Upper lobe of left lung (tissue), 6 donors: ENCODE results near the gene ABCC4. TPM values are rescaled to one million over a fixed set of nuclear protein-coding genes. Genes with fewer than 3 reads are reported as not detected.

Experiments
- ATAC-seq, 2 donors: fragments of 200-7000 bp; cut with Tn5 transposase; one replicate each; pipeline ENCODE4 v1.9.1; 2022; ENCODE audit warnings: mild to moderate bottlenecking in 2 of 2, moderate library complexity in 2 of 2; ENCODE audit not compliant: low FRiP score in 2 of 2
- DNase-seq, 2 donors: peaks; one replicate each; pipeline ENCODE4 v3.0.0-alpha.2; 2019 to 2020
- H3K27ac ChIP-seq, 4 donors: fragments of 200-600 bp; sonication (generic); one replicate each; pipeline ENCODE4 v1.5.1; 2016 to 2019
- H3K27me3 ChIP-seq, 4 donors: fragments of 200-600 bp; sonication (generic); one replicate each; pipeline ENCODE4 v1.5.1; 2017 to 2019
- H3K36me3 ChIP-seq, 4 donors: fragments of 200-600 bp; sonication (generic); one replicate each; pipeline ENCODE4 v1.5.1; 2016 to 2019
- H3K4me1 ChIP-seq, 4 donors: fragments of 200-600 bp; sonication (generic); one replicate each; pipeline ENCODE4 v1.5.1; 2018 to 2019
- H3K4me3 ChIP-seq, 4 donors: fragments of 200-600 bp; sonication (generic); one replicate each; pipeline ENCODE4 v1.5.1; 2017 to 2019; ENCODE audit warnings: mild to moderate bottlenecking in 2 of 4, moderate library complexity in 1 of 4
- H3K9me3 ChIP-seq, 4 donors: fragments of 200-600 bp; sonication (generic); one replicate each; pipeline ENCODE4 v1.5.1; 2018 to 2019
- EP300 ChIP-seq, 4 donors: sonication (generic); formaldehyde crosslinking; IDR thresholded peaks; one replicate each; pipeline ENCODE4 v1.5.1; 2017; ENCODE audit warnings: antibody characterized with exemption in 4 of 4, control low read depth in 2 of 4
- POLR2A ChIP-seq, 4 donors: fragments of 450-650 bp; IDR thresholded peaks; one replicate each; pipeline ENCODE4 v1.5.1; 2016 to 2017; ENCODE audit warnings: antibody characterized with exemption in 4 of 4, mild to moderate bottlenecking in 2 of 4
- POLR2AphosphoS5 ChIP-seq, 2 donors: sonication (generic); formaldehyde crosslinking; IDR thresholded peaks; one replicate each; pipeline ENCODE4 v1.5.1; 2017; ENCODE audit warnings: antibody characterized with exemption in 2 of 2
- WGBS, 2 donors: methylation state at CpG; one replicate each; pipeline ENCODE4 v1.1.5; 2017 to 2018; 5-methylcytosine and 5-hydroxymethylcytosine counted together
- total RNA-seq, 6 donors: library from RNA; depleted of rRNA in 4 of 6; stranded (reverse); fragments of >200 nt in 4 of 6; gene quantifications; one replicate each; pipeline versions ENCODE4 v1.1.0 to v1.2.1, GENCODE V29; 2016 to 2021
- TF ChIP-seq, protein P1 (sequence below), 6 experiments: fragments of 450-650 bp in 4 of 6; fragments of 200-600 bp in 2 of 6; sonication (generic) in 2 of 6; IDR thresholded peaks; one replicate each; pipeline ENCODE4 v1.5.1; 2016 to 2019; ENCODE audit warnings: antibody characterized with exemption in 6 of 6
- donor health status: DM: no; HTN: no; CAD: no; lungs with moderate emphysema.
- donor health status: DM: no; HTN: yes; CAD: no; lungs with severe emphysema.

ABCC4 gene
- total RNA-seq, 6 donors from 2014 or later: 17.0 to 78.6 (median 31.9) TPM

DNA sequence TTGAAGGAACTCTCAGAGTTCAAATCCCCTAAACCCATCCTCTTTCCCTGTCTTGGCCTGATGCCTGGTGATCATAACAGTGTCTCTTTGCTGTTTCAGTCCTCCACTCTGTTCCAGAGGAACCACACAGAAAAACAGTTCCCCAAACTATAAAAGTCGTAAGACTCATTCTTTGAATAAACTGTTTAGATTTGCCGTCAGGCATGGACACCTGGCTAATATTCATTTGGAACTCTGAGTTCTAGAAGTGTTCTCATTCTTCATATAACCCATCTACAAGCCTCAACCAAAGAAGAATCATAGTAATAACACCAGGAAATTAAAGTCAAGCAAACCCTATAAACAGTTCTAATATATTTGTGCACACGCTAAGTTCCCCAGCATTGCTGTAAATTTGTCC, 37.7 kb upstream of the ABCC4 start:
- Histone ChIP-seq H3K9me3 (no peaks in the 10 kb centered on the region), H3K4me3 (no peak overlapping the region), H3K27ac (no peak overlapping the region), H3K27me3 (no peaks in the 10 kb centered on the region), H3K36me3 (no peaks in the 10 kb centered on the region), H3K4me1 (no peaks in the 10 kb centered on the region)
- no peak for TF ChIP-seq POLR2AphosphoS5 (IDR thresholded peaks at IDR 0.05)
- no peak for TF ChIP-seq POLR2A (IDR thresholded peaks at IDR 0.05)
- TF ChIP-seq, protein P1, sequence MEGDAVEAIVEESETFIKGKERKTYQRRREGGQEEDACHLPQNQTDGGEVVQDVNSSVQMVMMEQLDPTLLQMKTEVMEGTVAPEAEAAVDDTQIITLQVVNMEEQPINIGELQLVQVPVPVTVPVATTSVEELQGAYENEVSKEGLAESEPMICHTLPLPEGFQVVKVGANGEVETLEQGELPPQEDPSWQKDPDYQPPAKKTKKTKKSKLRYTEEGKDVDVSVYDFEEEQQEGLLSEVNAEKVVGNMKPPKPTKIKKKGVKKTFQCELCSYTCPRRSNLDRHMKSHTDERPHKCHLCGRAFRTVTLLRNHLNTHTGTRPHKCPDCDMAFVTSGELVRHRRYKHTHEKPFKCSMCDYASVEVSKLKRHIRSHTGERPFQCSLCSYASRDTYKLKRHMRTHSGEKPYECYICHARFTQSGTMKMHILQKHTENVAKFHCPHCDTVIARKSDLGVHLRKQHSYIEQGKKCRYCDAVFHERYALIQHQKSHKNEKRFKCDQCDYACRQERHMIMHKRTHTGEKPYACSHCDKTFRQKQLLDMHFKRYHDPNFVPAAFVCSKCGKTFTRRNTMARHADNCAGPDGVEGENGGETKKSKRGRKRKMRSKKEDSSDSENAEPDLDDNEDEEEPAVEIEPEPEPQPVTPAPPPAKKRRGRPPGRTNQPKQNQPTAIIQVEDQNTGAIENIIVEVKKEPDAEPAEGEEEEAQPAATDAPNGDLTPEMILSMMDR (IDR thresholded peaks at IDR 0.05): no peak
- TF ChIP-seq EP300 (IDR thresholded peaks at IDR 0.05): no peak
- WGBS, 2 donors: 90 to 96% methylated on average over 3 of the region's 3 CpGs
- DNase-seq: no peak
- no peak for ATAC-seq

DNA sequence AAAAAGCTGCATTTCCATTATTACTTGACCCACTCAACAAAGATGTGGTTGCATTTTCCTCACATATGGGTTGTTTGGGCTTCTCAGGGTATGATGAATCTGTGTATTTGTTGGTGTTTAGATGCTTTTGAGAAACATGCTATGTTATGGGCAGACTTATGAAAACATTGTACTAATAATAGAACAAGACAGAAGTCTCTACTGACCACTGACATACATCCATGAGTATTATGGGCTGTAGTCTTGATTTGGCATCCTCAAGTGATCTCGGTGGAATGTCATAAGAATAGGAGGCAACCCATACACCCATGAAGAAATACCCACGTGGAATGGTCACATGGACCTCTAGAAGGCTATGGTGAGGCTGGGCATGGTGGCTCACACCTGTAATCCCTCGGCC, 36.3 kb upstream of the ABCC4 start:
- no peaks in the 10 kb centered on the region for H3K4me1 ChIP-seq

DNA sequence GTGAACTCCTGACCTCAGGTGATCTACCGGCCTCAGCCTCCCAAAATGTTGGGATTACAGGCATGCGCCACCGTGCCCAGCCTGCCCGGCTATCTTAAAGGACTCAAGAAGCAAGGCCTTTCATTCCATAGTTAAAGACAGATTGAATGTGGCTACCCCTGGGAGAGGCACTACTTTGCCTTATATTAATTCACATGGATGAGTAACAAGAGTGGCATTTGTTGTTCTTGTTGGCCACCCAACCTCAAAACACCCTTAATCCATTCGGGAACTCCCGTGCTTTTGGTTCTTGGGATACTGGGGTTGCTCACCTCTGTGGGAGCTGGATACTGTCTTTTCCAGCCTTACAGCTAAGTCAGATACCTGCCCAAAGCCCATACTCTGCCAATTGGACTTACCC, 34.4 kb upstream of the ABCC4 start:
- no peak overlapping the region for H3K4me3 ChIP-seq
- DNase-seq (no peak), ATAC-seq (no peak)
- no peaks in the 10 kb centered on the region for H3K9me3 ChIP-seq
- TF ChIP-seq POLR2A (IDR thresholded peaks at IDR 0.05) (no peak), EP300 (IDR thresholded peaks at IDR 0.05) (no peak), POLR2AphosphoS5 (IDR thresholded peaks at IDR 0.05) (no peak)
- TF ChIP-seq, protein P1 (IDR thresholded peaks at IDR 0.05): no peak
- H3K4me1 ChIP-seq: no peaks in the 10 kb centered on the region
- H3K27me3 ChIP-seq: no peaks in the 10 kb centered on the region
- no peak overlapping the region for H3K27ac ChIP-seq
- 81 to 98% methylated on average over 5 to 6 of the region's 6 CpGs for WGBS, 2 donors
- H3K36me3 ChIP-seq: no peaks in the 10 kb centered on the region

More for the DNA sequence above, 36.3 kb upstream of the ABCC4 start:
- ATAC-seq (no peak), DNase-seq (no peak)
- Histone ChIP-seq H3K4me3 (no peak overlapping the region), H3K36me3 (no peaks in the 10 kb centered on the region), H3K27me3 (no peaks in the 10 kb centered on the region), H3K27ac (no peak overlapping the region), H3K9me3 (no peaks in the 10 kb centered on the region)
- TF ChIP-seq, protein P1 (IDR thresholded peaks at IDR 0.05): no peak
- TF ChIP-seq POLR2A (IDR thresholded peaks at IDR 0.05): no peak
- no peak for TF ChIP-seq EP300 (IDR thresholded peaks at IDR 0.05)
- no peak for TF ChIP-seq POLR2AphosphoS5 (IDR thresholded peaks at IDR 0.05)
- 83 to 91% methylated on average over 3 of the region's 3 CpGs for WGBS, 2 donors

DNA sequence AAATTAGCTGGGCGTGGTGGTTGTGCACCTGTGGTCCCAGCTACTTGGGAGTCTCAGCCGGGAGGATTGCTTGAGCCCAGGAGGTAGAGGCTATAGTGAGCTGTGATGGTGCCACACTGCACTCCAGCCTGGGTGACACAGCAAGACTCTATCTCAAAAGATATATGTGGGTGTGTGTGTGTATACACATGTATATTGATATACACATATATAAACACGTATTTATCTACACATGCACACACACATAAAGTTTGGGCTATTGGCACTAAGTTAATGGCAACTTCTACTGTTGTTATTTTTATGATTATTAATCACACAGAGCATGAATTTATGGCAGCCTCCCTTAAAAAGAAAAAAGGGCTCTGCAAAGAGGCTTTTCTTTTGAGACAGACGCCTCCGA, 27.1 kb upstream of the ABCC4 start:
- H3K36me3 ChIP-seq: no peaks in the 10 kb centered on the region

DNA sequence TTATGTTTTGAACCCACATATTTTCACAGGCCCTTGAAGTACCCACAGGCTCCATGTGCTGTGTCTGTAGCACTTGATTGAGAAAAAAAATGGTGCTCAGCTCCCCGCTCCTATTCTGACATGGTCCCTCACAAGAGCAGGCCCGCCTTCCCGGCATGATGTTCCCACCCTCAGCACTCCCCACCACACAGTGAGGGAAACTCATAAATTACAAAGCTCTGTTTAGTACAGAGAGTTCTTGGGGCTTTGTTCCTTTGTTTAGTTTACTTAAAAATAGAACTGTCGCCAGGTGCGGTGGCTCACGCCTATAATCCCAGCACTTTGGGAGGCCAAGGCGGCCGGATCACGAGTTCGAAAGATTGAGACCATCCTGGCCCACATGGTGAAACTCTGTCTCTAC, 25.9 kb upstream of the ABCC4 start:
- no peak for TF ChIP-seq EP300 (IDR thresholded peaks at IDR 0.05)

More for the DNA sequence above, 27.1 kb upstream of the ABCC4 start:
- H3K9me3 ChIP-seq: no peaks in the 10 kb centered on the region
- no peak overlapping the region for H3K4me3 ChIP-seq
- H3K4me1 ChIP-seq: peaks cover 0 to 4% (median 0%) of the 10 kb centered on the region in 4 donors
- no peak overlapping the region for H3K27ac ChIP-seq
- no peaks in the 10 kb centered on the region for H3K27me3 ChIP-seq
- TF ChIP-seq, protein P1 (IDR thresholded peaks at IDR 0.05): no peak
- no peak for TF ChIP-seq EP300 (IDR thresholded peaks at IDR 0.05)
- no peak for TF ChIP-seq POLR2AphosphoS5 (IDR thresholded peaks at IDR 0.05)
- no peak for TF ChIP-seq POLR2A (IDR thresholded peaks at IDR 0.05)
- WGBS, 2 donors: 89 to 94% methylated on average over 5 of the region's 5 CpGs
- no peak for ATAC-seq
- no peak for DNase-seq

More for the DNA sequence above, 25.9 kb upstream of the ABCC4 start:
- Histone ChIP-seq H3K4me3 (no peak overlapping the region), H3K27ac (no peak overlapping the region), H3K9me3 (no peaks in the 10 kb centered on the region), H3K36me3 (no peaks in the 10 kb centered on the region), H3K27me3 (no peaks in the 10 kb centered on the region), H3K4me1 (peaks cover 0 to 4% (median 0%) of the 10 kb centered on the region in 4 donors)
- DNase-seq: no peak
- 89 to 93% methylated on average over 10 of the region's 10 CpGs for WGBS, 2 donors
- no peak for ATAC-seq
